Spleen (tissue), 11 donors: Measurements from ENCODE around the gene NTRK2. TPM values are rescaled to one million over a fixed set of nuclear protein-coding genes. Genes with fewer than 3 reads are reported as not detected.

ENCODE experiments used
- DNase-seq: peaks from one replicate; pipeline ENCODE4 v3.0.0-alpha.2; 2020
- H3K27ac ChIP-seq, 8 donors: fragments of 200-600 bp; sonication (generic) in 7 of 8; 1 replicate in 4 of 8; 2 replicates in 4 of 8; pipeline versions ENCODE4 v1.5.0 to v1.8.0; 2016 to 2021; ENCODE audit warnings: inconsistent platforms in 4 of 8, mild to moderate bottlenecking in 4 of 8, moderate library complexity in 1 of 8
- H3K27me3 ChIP-seq, 7 donors: fragments of 200-600 bp; sonication (generic) in 6 of 7; replicated peaks in 1 of 7; 1 replicate in 4 of 7; 2 replicates in 3 of 7; pipeline versions ENCODE4 v1.5.0 to v1.8.0; 2016 to 2021; ENCODE audit warnings: inconsistent platforms in 3 of 7, mild to moderate bottlenecking in 1 of 7
- H3K36me3 ChIP-seq, 6 donors: fragments of 200-600 bp; sonication (generic) in 5 of 6; 1 replicate in 4 of 6; 2 replicates in 2 of 6; pipeline versions ENCODE4 v1.5.0 to v1.8.0; 2016 to 2021; ENCODE audit warnings: inconsistent platforms in 2 of 6
- H3K4me1 ChIP-seq, 6 donors: fragments of 200-600 bp; sonication (generic) in 5 of 6; 1 replicate in 3 of 6; 2 replicates in 3 of 6; pipeline versions ENCODE4 v1.5.0 to v1.8.0; 2016 to 2021; ENCODE audit warnings: inconsistent platforms in 3 of 6
- H3K4me3 ChIP-seq, 8 donors: fragments of 200-600 bp; sonication (generic) in 7 of 8; 1 replicate in 4 of 8; 2 replicates in 4 of 8; pipeline versions ENCODE4 v1.5.0 to v1.8.0; 2016 to 2021; ENCODE audit warnings: inconsistent platforms in 4 of 8, mild to moderate bottlenecking in 4 of 8, moderate library complexity in 2 of 8
- H3K9me3 ChIP-seq, 8 donors: fragments of 200-600 bp; sonication (generic) in 7 of 8; 1 replicate in 4 of 8; 2 replicates in 4 of 8; pipeline versions ENCODE4 v1.5.0 to v1.8.0; 2016 to 2021; ENCODE audit warnings: inconsistent platforms in 4 of 8
- CTCF ChIP-seq, 11 experiments: fragments of 200-600 bp in 7 of 11; fragments of 450-650 bp in 4 of 11; sonication (generic) in 4 of 11; IDR thresholded peaks in 8 of 11; conservative IDR thresholded peaks in 3 of 11; 1 replicate in 7 of 11; 2 replicates in 4 of 11; pipeline versions ENCODE4 v1.4.0 to v1.8.0; 2016 to 2021; ENCODE audit warnings: antibody characterized with exemption in 11 of 11, inconsistent platforms in 4 of 11, mild to moderate bottlenecking in 1 of 11
- POLR2A ChIP-seq, 3 donors: fragments of 450-650 bp; IDR thresholded peaks; one replicate each; pipeline ENCODE4 v1.5.1; 2017; ENCODE audit warnings: antibody characterized with exemption in 3 of 3, mild to moderate bottlenecking in 1 of 3
- POLR2AphosphoS5 ChIP-seq, 3 donors: sonication (generic); formaldehyde crosslinking; IDR thresholded peaks; one replicate each; pipeline ENCODE4 v1.5.1; 2017; ENCODE audit warnings: antibody characterized with exemption in 3 of 3
- WGBS, 5 donors: extraction: QIAGEN DNeasy Blood & Tissue Kit in 3 of 5; methylation state at CpG; one replicate each; pipeline versions ENCODE4 v1.1.5 to v1.1.7; 2013 to 2018; 5-methylcytosine and 5-hydroxymethylcytosine counted together
- intact Hi-C: fragments of 100-400 bp; cut with DNase I; formaldehyde crosslinking; loops from one replicate; pipeline ENCODE4 v1.15.0; 2023; ENCODE audit warnings: low total_unique reads
- polyA plus RNA-seq, 3 donors: library from polyadenylated mRNA; stranded (reverse); fragments of 200-250 nt; gene quantifications; one replicate each; pipeline ENCODE4 v1.2.1, GENCODE V29; 2013
- total RNA-seq, 7 donors: library from RNA; depleted of rRNA in 3 of 7; stranded (reverse); fragments of >200 nt in 3 of 7; fragmentation: NEBNext Ultra II Directional in 4 of 7; extraction: Animal tissue kit (Norgen Biotek cat#: 25700) in 4 of 7; gene quantifications; one replicate each; pipeline versions ENCODE4 v1.1.0 to v1.2.1, GENCODE V29; 2016 to 2021
- donor health status: healthy with polysubstance abuse.
- donor health status: DM: no; HTN: no; CAD: no; lungs with moderate emphysema.
- donor health status: DM: no; HTN: no; CAD: no.
- donor health status: Bipolar disorder and iron deficiency.
- donor health status: healthy.
- donor health status: DM: no; HTN: no; CAD: no.
- donor health status: DM: yes; HTN: yes; CAD: no.

Gene NTRK2
- total and polyA plus RNA-seq, 10 donors: 0.63 to 22.7 (median 8.9) TPM

GRCh38 chr9:85046475-85046874, 376.9 kb downstream of the NTRK2 start:
- TF ChIP-seq POLR2AphosphoS5 (IDR thresholded peaks at IDR 0.05) (no peak), CTCF (IDR thresholded peaks at IDR 0.05 in 8 of 11, conservative IDR thresholded peaks at IDR 0.05 in 3 of 11) (no peak), POLR2A (IDR thresholded peaks at IDR 0.05) (no peak)
- 82 to 91% (median 85%) methylated on average over 4 of the region's 4 CpGs for WGBS, 5 donors
- DNase-seq: no peak
- Histone ChIP-seq H3K4me1 (no peaks in the 10 kb centered on the region), H3K36me3 (no peaks in the 10 kb centered on the region), H3K9me3 (no peaks in the 10 kb centered on the region), H3K4me3 (no peak overlapping the region), H3K27me3 (peaks cover 0 to 3% (median 0%) of the 10 kb centered on the region in 7 donors), H3K27ac (no peak overlapping the region)
- intact Hi-C loops: no loop called here

GRCh38 chr9:85053206-85053786, 383.8 kb downstream of the NTRK2 start:
- DNase-seq: no peak
- Histone ChIP-seq H3K4me1 (no peaks in the 10 kb centered on the region), H3K4me3 (no peak overlapping the region), H3K27ac (no peak overlapping the region), H3K27me3 (peaks cover 0 to 5% (median 0%) of the 10 kb centered on the region in 7 donors), H3K36me3 (no peaks in the 10 kb centered on the region), H3K9me3 (no peaks in the 10 kb centered on the region)
- 42 to 69% (median 53%) methylated on average over 2 of the region's 2 CpGs for WGBS, 5 donors
- intact Hi-C loops: no loop called here
- TF ChIP-seq CTCF (IDR thresholded peaks at IDR 0.05 in 8 of 11, conservative IDR thresholded peaks at IDR 0.05 in 3 of 11): no peak
- TF ChIP-seq POLR2A (IDR thresholded peaks at IDR 0.05): no peak

- 86 to 96% (median 89%) methylated on average over 4 of the region's 4 CpGs for WGBS, 5 donors
- no peak overlapping the region for H3K27ac ChIP-seq
- H3K27me3 ChIP-seq: peaks cover 0 to 5% (median 0%) of the 10 kb centered on the region in 7 donors
- TF ChIP-seq POLR2AphosphoS5 (IDR thresholded peaks at IDR 0.05): no peak
- no peak overlapping the region for H3K4me3 ChIP-seq
- no peak for DNase-seq
- H3K4me1 ChIP-seq: no peaks in the 10 kb centered on the region
- intact Hi-C loops: no loop called here
- H3K9me3 ChIP-seq: no peaks in the 10 kb centered on the region
- H3K36me3 ChIP-seq: no peaks in the 10 kb centered on the region
Measured at GRCh38 chr9:85054017-85054416, 384.5 kb downstream of the NTRK2 start.

GRCh38 chr9:85055506-85056202, 386.1 kb downstream of the NTRK2 start:
- no peak for DNase-seq
- Histone ChIP-seq H3K36me3 (no peaks in the 10 kb centered on the region), H3K4me3 (no peak overlapping the region), H3K27ac (no peak overlapping the region), H3K27me3 (peaks cover 0 to 7% (median 0%) of the 10 kb centered on the region in 7 donors), H3K4me1 (no peaks in the 10 kb centered on the region), H3K9me3 (no peaks in the 10 kb centered on the region)
- intact Hi-C loops: no loop called here
- WGBS, 5 donors: 64 to 74% (median 67%) methylated on average over 2 of the region's 2 CpGs
- TF ChIP-seq CTCF (IDR thresholded peaks at IDR 0.05 in 8 of 11, conservative IDR thresholded peaks at IDR 0.05 in 3 of 11) (no peak), POLR2AphosphoS5 (IDR thresholded peaks at IDR 0.05) (no peak), POLR2A (IDR thresholded peaks at IDR 0.05) (no peak)
